Measurements from ENCODE around the gene SLC44A5.

The SLC44A5 gene

DNA sequence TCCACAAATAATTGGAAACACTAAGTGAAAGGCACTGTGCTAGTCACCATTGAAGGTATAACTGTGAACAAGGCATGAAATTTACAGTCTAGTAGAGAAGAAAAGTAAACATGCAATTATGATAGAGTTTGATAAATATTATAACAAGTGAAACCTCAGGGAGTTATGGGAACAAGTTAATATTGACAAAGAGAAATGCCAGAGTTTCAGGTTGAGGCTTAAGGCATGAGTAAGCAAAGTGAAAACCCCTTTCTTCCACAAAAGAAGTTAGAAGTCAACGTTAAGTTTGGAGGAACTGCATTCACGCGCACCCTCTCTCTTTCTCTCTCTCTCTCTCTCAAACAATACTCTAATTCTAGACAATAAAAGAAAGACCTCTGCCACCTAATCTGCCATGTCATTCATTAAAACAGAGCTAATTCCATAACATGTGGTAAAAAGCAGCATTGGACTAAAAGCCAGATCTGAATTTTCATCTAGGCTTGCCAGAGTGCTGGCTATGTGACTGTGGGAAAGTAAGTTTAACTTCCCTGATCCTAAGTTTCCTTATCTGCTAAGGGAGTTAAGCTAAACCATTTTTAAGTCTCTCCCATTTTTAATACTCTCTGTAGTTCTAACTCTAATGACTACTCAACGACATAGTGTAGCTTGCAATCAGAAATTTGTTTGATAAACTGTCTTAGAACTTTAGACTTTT lies 22.0 kb downstream of the SLC44A5 start:
- DNase-seq = no peak

DNA sequence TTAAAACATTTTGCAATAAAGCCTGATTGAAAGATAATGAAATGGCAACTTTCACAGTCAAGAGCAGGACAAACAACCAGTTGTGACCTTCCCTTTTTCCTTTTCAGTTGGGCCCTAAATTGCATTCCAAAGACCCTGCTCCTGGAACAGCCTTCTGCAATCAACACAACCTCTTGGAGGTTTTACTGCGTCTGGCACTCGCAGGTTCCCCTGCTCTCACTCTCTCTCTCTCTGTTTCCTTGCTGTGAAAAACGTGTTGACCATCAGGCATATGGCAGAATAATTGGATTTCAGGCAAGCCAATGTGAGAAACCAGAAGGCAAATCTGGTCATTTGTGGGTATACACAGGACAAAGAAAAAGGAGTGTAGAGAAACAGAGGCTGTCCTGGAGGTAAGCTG lies 23.2 kb downstream of the SLC44A5 start:
- no peak for DNase-seq

DNA sequence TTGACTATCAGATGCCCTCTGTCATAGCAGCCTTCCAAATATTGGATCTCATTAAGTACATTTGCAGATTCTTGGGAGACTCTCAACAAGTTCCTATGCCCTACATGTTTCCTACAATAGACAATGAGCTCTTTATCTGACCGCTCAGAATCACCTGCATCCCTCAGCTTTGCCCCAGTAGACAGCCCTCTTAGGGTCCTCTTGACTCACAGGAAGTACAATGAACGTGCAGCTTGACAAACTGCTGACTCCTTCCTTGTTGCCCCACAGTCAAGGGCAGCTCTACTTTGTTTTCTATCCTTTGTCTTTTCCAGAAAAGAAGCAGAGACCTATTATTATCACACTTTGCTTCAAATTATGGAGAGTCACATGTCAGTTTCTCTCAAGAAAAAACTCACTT lies 27.6 kb downstream of the SLC44A5 start:
- no peak for DNase-seq

DNA sequence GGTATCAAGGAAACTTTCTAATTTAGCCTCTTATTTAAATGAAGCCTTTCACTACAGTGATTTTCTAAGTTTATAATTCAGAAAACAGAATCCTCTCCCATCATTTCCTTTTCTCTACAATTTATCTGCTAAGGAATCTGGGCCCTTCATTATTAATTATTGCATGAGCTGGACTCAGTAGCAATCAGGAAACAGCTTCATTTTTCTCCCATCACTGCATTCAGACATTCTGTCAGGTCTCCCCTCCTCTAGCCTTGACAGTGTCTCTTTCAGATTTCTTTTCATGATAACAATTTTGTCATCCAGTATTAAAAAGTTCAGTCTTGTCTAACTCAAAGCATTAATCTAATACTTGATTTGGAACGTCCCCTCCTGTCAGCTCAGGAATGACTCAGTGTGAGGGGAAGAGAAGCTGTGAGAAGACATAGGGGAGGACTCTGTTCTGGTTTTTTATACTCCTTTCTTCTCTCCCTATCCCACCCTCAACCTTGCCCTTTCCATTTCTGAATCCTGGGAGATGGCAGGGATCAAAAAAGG lies 28.1 kb downstream of the SLC44A5 start:
- no peak for DNase-seq

DNA sequence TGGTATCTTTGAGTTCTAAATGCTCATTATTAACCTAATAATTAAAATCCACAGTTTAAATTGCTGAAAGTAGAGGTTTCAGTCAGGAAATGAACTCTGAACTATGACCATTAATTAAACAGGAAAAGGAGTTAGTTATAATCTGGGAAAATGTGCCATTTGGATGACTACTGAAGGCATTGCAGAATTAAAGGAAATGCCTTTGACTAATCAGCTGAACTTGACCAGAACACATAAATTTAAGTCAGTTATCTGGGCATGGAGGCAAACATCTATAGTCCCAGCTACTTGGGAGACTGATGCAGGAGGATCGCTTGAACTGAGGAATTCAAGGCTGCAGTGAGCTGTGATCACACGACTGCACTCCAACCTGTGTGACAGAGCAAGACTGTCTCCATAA lies 31.9 kb downstream of the SLC44A5 start:
- DNase-seq = no peak

DNA sequence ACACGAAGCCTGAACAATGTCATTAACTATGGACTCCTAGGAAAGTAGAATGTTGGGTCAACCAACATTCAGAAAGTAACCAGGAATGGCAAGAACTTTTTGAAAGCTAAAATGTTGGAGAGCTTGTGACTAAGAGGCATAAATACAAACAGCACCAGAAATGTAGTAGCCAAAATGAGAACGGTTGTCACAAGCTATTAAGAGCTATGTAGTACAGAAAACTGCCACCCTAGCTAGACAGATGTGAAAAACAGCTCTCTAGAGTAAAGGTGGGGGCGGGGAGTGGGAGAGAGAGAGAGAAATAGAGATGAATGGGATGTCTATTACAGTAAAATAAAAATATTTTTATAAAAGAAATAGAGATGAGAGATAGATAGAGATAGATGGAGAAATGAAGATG lies 35.1 kb downstream of the SLC44A5 start:
- no peak for DNase-seq

DNA sequence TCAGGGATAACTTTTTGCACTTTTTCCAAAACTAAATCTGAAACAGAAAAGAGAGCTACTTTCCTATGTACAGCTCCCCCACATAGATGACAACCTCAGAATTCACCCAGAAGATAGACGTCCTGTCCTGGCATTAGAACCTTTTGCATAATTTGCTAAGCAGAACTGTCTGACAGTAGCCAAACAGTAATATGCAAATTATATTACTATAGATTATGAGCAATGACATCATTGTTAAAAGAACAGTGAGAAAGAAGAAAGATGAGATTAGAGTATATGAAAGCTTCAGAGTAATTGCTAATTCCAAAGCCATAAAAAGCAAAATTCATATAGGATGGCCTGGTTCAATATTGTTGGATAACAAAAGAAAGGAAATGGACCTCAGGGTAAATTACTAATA lies 43.7 kb downstream of the SLC44A5 start:
- no peak for DNase-seq

DNA sequence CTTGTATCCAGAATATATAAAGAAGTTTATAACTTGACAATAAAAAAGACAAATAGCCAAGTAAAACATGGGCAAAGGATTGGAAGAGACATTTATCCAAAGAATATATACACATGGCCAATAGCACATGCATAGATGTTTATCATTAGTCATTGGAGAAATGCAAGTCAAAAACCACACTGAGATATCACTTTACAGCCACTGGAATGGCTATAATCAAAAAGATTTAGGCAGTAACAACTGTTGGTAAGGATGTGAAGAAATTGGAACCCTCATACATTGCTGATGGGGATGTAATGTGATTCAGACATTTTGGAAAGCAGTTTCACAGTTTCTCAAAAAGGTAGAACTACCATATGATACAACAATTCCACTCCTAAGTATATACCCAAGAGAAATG lies 51.1 kb downstream of the SLC44A5 start:
- no peak for DNase-seq

DNA sequence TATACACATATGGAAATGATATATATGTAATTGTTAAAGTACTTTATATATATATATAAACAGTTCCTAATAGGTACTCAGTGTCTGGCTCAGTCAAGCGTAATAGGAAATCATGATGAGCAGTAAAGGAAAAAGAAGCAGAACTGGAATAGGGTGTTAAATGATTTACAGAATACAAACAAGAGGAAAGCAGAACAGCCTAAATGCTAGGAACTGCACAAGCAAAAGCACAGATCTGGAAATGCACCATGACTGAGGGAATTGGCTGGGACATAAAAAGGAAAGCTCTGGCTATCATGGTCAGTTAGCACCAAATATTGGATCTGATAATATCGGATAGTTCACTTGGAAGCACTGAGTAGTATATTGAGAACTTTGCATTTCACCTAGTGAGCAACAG lies 51.8 kb downstream of the SLC44A5 start:
- DNase-seq = no peak

DNA sequence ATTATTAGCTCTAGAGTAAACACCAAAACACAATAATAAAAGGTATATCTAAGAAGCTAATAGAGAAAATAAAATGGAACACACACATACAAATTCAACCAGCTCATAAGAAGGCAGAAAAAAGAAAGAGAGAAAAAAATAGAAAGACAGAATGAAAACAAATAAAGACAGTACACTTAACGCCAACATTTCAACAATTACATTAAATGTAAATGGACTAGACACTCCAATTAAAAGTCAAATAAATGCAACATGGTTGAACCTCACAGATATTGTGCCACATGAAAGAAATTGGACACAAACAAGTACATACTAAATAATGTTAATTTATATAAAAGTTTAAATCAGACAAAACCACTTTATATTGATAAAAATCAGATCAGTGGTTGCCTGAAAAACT lies 56.0 kb downstream of the SLC44A5 start:
- DNase-seq = no peak

DNA sequence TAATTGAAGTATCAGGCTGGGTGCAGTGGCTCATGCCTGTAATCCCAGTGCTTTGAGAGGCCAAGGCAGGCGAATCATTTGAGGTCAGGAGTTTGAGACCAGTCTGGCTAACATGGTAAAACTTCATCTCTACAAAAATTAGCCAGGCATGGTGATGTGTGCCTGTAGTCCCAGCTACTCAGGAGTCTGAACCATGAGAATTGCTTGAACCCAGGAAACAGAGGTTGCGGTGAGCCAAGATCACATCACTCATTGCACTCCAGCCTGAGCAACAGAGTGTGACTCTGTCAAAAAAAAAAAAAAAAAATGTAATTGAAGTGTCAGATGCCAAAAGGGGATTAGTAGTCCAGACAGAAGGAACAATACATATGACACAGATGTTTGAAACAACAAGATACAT lies 56.7 kb downstream of the SLC44A5 start:
- DNase-seq = no peak

DNA sequence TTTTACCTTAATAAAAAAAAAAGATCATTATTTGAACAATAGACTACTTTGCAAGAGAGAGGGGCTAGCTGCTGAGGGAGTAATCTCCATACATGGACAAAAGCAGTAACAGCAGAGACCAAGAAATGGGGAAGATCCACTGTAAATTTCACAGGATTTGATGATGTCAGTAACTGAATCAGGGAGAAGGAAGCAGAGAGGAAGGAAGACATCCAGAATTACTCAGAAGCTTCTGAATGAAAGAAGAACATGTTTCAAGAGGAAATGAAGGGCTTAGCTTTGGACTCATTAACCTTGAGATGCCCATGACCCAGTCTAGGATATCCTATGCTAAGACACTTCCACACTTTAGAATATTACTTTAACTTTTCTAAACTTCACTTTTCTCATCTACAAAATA lies 60.4 kb downstream of the SLC44A5 start:
- DNase-seq = no peak

DNA sequence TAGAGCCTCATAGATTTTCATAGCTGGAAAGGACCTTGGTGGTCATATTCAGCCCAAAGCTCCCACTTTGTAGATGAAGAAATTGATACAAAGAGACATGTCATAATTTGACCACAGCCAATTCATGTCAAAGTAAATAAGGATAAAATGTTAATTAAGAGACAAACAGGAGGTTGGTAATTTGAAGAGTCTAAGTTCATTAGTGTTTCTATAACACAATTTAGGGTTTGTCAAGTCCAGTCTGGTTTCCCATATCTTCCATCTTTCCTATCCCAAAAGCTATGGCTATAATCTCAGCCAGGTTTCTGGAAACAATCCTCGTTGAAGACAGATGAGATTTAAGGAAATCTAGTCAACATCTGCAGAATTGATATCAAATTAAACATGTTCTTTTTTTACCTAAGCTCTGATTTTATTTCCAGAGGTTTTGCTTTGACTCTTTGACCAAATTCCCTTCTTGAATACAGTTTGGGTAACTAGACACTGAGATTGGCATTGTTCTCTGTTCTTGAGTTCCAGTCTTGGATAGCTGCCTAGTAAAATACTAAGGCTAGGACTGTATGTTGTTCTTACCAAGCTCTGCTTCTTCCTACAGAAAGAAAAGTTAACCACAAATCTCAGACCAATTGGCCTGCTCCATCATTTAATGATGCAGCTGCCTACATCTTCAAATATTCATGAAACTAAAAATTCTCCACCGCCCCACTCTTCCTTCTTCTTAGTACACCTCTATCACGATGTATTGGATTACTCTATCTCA lies 62.0 kb downstream of the SLC44A5 start:
- no peak for DNase-seq

DNA sequence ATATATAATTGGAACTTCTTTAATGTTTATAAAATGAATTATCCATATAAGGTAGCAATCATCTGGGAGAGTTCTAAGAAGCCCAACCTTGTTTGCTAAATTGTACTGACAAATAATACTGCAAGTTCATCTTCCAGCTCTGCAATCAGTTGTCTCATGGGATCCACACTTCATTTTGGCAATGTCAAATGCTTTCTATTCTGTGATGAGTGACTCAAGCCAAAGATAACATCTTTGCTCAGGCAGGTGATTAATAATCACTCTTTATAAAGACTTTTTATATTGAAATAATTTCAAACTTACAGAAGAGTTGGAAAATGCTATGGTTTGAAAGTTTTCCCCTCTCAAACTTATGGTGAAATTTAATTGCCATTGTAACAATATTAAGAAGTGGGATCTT lies 67.2 kb downstream of the SLC44A5 start:
- no peak for DNase-seq

DNA sequence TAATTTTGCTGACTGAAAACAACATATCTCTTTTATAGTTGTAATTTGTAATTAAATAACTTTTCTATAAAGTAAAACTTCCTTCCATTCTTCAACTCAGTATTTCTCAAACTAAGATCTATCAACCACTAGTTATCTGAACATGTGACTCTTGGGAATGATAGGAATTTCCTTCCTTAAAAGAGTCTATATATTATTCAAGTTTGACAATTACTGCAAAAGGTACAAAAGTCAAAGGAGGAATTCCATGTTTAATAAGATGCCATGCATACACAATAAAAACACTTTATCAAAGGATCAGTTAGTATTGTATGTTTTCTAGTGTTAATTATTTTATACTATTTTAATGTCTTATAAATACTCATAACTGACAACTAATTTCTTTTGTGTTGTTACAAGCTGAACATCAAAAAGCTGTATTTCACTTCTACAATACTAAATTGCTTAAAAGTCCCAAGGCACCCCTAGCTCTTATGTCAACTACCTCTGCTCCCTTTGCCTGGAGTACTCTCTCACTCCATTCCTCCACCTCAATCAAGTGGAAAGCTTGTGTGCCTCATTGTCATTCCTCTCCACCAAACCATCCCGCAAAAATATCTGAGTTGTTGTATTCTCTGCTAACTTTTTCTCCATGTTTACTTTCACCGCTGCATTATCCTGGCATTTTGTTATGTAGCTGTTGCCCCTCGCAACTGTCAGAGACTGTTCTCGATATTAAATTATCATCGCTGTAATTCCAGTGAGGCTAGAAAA lies 67.9 kb downstream of the SLC44A5 start:
- no peak for DNase-seq

DNA sequence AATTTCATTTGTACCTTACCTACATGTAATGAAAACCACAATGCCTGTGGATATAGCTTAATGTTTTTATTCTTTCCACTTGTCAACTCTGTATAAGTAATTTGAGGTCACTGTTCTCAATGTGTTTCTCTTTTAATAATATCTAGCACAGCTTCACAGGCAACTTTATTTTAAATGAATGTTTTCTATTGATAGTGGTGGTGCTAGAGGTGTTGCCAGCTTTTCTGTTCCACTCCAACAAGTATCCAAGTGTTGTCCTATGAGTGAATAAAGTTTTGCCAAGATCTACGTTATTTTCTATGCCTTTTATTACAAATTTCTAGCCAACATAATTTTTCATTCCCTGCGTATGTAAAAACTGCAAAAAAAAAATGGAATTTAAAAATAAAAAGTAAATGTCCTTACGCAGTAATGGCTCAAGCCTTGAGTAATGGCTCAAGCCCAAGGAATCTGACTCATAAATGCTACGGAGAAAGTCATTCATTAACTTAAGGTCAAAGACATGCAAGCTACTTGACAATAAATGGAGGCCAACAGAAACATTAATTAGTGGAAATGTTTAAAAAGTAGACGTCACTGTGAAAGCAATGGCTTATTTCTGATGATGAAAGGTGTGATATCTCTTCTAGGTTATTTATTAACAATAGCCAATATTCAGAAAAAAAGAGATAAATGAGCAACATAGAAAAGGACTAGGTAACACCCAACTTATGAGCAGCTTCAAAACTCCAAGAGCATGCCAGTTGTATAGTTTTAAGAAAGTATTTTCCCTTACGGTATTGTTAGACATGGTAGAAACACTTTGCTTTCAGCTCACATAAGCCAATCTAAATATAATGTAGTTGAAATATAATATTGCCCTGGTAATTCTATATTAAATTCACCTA lies 71.4 kb downstream of the SLC44A5 start:
- no peak for DNase-seq

DNA sequence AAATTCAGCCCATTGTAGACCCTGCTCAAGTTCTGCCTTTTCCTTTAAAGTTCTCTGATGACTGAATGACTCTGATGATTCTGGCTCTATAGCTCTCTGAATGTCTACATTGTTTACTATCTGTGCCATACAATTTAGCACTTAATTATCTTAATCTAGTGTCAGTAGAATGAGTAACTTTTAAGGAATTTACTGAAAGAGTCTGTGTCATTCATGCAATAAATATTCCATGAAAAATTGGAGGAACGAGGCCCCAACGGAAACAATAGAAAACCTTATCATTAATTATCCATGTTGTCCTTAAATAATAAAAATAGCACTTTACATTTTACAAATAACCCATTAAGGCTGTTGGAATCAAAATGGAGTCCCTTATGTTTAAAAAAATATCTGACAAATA lies 77.8 kb downstream of the SLC44A5 start:
- DNase-seq = no peak

DNA sequence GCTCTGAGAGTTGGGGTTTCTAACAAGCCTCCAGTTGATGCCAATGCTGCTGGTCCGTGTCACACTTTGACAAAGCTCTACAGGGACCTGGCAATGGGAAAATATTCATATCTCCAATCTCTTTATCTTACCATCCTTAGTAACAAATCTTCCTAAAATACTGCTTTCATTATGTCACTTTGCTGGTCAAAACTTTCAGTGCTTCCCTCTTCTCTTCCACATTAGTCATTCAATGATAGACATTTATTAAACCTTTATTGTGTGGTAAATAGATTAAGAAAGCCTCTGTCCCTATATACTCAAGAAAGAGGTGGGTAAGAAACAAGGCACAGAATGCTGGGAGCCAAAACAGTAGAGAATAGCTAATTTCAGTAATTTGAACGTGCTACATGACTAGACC lies 79.3 kb downstream of the SLC44A5 start:
- no peak for DNase-seq

DNA sequence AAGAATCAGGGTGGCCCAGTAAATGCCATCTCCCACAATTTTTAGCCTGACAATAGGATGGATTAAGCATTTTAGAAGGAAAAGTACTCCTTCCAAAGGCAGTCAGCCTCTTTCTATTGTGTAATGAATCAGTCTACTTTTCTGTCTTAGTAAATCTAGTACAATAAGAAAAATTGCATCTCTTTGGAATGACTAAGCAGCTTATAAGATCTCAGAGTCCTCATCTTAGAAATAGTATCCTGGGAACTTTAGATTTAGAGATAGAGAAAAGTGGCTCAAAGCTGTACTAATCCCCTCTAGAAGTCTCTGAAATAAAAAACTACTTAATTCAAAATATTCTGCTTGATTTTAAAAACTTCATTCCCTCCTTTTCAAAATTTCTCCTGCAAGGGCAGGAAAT lies 81.4 kb downstream of the SLC44A5 start:
- no peak for DNase-seq

DNA sequence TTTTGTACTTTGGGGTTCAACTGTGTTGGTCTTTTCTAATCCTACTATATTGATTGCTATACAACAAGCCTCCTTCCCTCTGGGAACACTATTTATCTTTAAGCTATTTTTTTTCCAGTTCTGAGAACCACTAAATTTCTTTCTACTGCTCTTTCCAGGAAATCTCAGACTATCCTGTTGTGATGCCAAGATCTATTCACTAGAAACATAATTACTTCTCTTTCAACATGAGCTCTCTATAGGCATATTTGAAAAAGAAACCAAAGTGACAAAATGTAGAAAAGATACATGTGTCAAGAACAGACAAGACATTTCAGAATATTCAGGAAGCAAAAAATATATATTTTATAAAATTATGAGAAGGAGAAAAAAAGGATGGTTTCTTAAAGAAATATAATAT lies 82.9 kb downstream of the SLC44A5 start:
- DNase-seq = no peak

DNA sequence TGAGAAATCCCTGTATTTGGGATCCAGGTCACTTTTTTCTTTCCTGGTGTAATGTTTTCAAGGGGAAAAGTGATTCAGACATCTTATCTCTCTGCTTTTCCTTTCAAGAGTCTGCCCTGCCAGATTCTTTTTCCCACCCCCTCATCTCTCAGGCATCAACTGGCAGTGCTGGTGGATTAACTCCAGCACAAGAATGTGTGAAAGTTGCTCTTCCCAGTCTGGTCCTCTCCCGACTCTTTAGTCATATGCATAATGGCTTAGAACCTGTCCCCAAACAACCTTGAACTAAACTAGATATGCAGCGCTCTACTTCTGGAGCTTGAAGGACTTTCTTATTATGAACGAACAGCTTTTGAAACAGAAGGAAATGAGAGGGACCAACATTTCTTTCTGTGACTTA lies 88.5 kb downstream of the SLC44A5 start:
- DNase-seq = no peak

DNA sequence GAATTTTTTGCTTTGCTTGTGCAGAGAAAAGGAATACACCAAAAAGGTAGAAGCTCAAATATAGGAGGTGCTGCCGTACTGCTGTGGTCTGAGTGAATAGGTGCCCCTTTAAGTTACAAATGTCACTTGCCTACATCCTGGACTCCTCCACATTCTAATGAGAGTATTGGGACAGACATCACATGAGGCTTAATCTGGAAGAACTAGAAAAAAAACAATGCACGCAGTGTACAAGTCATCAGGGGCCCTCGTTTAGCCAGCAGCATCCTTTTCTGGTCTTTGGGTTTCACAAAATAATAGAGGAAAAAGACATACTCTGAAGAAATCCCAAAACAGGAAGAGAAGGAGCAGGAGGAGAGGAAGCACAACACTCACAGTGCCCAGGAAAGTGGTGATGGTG lies 89.3 kb downstream of the SLC44A5 start:
- no peak for DNase-seq

Measured in EL (cell line).